ENCODE data around the gene PAIP2B.

PAIP2B gene

DNA sequence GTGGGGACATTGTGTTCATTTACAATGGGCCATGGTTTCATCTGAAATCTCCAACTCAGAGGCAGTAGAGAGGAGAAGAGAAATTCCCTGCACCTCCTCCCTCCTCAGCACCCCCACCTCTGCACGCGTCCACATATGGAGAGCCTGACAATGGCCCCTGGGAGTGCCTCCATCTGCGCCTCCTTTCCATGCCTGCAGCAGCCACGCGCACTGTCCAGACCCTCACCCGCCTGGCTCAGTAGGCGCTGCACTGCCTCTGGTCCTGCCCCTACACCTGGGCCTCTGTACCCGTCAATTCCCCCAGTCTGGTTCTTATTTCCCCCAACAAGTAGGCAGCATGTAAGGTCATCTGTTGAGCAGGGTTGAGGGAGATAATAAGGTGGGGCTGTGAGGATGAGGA lies 72.6 kb downstream of the PAIP2B start:
- Histone ChIP-seq H3K4me3 (no peak overlapping the region), H3K9ac (ENCODE audit: insufficient read length) (no peak overlapping the region), H3K36me3 (ENCODE audit: insufficient read depth, low read length) (peaks cover 15% of the 10 kb centered on the region), H3K9me3 (ENCODE audit: low read depth, low read length) (no peaks in the 10 kb centered on the region), H3K27ac (no peak overlapping the region)
- TF ChIP-seq FOXP2 (optimal IDR thresholded peaks at IDR 0.05; ENCODE audit: control extremely low read depth, extremely low read length, insufficient read depth) (no peak), EZH2 (IDR thresholded peaks at IDR 0.05) (no peak)
- no peak for DNase-seq (ENCODE audit: low read depth, low spot score)

GRCh38 chr2:71153585-71154224 lies 73.2 kb downstream of the PAIP2B start:
- DNase-seq (ENCODE audit: low read depth, low spot score) = no peak

DNA sequence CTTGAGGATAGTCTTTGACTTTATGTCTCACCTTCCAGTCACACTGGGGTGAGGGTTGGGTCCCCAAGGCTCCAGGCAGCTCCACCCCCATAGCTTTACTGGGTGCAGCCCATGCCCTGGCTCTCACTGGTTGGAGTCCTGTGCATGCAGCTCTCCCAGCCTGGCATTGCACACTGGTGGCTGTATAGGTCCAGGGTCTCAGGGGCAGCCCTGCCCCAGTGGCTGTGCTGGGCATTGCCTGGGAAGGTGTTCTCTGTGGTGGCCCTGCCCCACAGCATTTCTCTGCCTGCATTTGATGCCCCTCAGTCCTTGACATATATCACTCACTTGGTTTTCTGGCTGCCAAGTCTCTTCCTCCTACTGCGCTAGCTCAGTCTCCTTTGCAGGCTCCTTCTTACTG lies 75.3 kb downstream of the PAIP2B start:
- DNase-seq (ENCODE audit: low read depth, low spot score) = no peak
- no peak for TF ChIP-seq EZH2 (IDR thresholded peaks at IDR 0.05)
- TF ChIP-seq POLR2AphosphoS5 (IDR thresholded peaks at IDR 0.05; ENCODE audit: borderline replicate concordance, low read depth, low read length) = no peak
- no peak for TF ChIP-seq FOXP2 (optimal IDR thresholded peaks at IDR 0.05; ENCODE audit: control extremely low read depth, extremely low read length, insufficient read depth)
- H3K9ac ChIP-seq (ENCODE audit: insufficient read length) = no peak overlapping the region
- no peak overlapping the region for H3K27ac ChIP-seq
- H3K9me3 ChIP-seq (ENCODE audit: low read depth, low read length) = no peaks in the 10 kb centered on the region
- H3K4me3 ChIP-seq = no peak overlapping the region
- H3K36me3 ChIP-seq (ENCODE audit: insufficient read depth, low read length) = peaks cover 36% of the 10 kb centered on the region

More at GRCh38 chr2:71153585-71154224, 73.2 kb downstream of the PAIP2B start:
- Histone ChIP-seq H3K36me3 (ENCODE audit: insufficient read depth, low read length) (peaks cover 21% of the 10 kb centered on the region), H3K4me3 (no peak overlapping the region), H3K9me3 (ENCODE audit: low read depth, low read length) (no peaks in the 10 kb centered on the region), H3K9ac (ENCODE audit: insufficient read length) (no peak overlapping the region), H3K27ac (no peak overlapping the region)
- TF ChIP-seq EZH2 (IDR thresholded peaks at IDR 0.05) = no peak
- no peak for TF ChIP-seq POLR2AphosphoS5 (IDR thresholded peaks at IDR 0.05; ENCODE audit: borderline replicate concordance, low read depth, low read length)
- no peak for TF ChIP-seq FOXP2 (optimal IDR thresholded peaks at IDR 0.05; ENCODE audit: control extremely low read depth, extremely low read length, insufficient read depth)

GRCh38 chr2:71150082-71150816 lies 76.7 kb downstream of the PAIP2B start:
- peaks cover 49% of the 10 kb centered on the region for H3K36me3 ChIP-seq (ENCODE audit: insufficient read depth, low read length)
- no peak for DNase-seq (ENCODE audit: low read depth, low spot score)
- no peaks in the 10 kb centered on the region for H3K9me3 ChIP-seq (ENCODE audit: low read depth, low read length)
- no peak overlapping the region for H3K9ac ChIP-seq (ENCODE audit: insufficient read length)
- TF ChIP-seq EZH2 (IDR thresholded peaks at IDR 0.05) (no peak), POLR2AphosphoS5 (IDR thresholded peaks at IDR 0.05; ENCODE audit: borderline replicate concordance, low read depth, low read length) (no peak), FOXP2 (optimal IDR thresholded peaks at IDR 0.05; ENCODE audit: control extremely low read depth, extremely low read length, insufficient read depth) (no peak)
- no peak overlapping the region for H3K4me3 ChIP-seq
- no peak overlapping the region for H3K27ac ChIP-seq

DNA sequence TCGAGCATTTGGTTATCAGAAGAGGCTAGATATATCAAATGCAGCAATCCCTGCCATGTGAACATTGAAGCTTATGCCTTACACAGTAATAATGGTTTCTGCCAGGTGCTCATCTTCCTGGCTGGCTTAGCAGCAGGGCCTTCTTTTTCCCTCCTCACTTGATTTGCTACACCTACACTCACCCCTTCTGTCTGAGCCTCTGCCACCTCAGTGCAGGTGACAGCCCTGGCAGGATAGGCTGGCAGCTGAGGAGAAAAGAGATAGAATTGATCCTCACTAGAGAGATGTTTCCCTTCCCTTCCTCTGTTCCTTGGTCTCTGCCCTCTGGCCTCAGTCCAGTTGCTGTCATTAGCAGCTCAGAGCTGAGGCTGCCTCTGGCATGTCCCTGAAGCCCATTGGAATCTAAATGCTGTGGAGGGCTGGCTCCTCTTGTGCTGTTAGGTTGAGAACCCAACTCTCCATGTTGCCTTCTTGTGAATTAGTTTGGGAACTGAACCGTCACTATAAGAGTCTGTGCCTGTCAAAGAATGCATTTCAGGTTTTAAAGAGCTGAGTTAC lies 78.3 kb downstream of the PAIP2B start:
- DNase-seq (ENCODE audit: low read depth, low spot score) = no peak
- Histone ChIP-seq H3K9ac (ENCODE audit: insufficient read length) (no peak overlapping the region), H3K9me3 (ENCODE audit: low read depth, low read length) (no peaks in the 10 kb centered on the region), H3K36me3 (ENCODE audit: insufficient read depth, low read length) (peaks cover 66% of the 10 kb centered on the region), H3K4me3 (no peak overlapping the region), H3K27ac (no peak overlapping the region)
- TF ChIP-seq FOXP2 (optimal IDR thresholded peaks at IDR 0.05; ENCODE audit: control extremely low read depth, extremely low read length, insufficient read depth) = no peak
- TF ChIP-seq POLR2AphosphoS5 (IDR thresholded peaks at IDR 0.05; ENCODE audit: borderline replicate concordance, low read depth, low read length) = no peak
- no peak for TF ChIP-seq EZH2 (IDR thresholded peaks at IDR 0.05)

GRCh38 chr2:71143782-71144181 lies 83.1 kb downstream of the PAIP2B start:
- no peak overlapping the region for H3K9ac ChIP-seq (ENCODE audit: insufficient read length)
- no peak for TF ChIP-seq EZH2 (IDR thresholded peaks at IDR 0.05)
- TF ChIP-seq POLR2AphosphoS5 (IDR thresholded peaks at IDR 0.05; ENCODE audit: borderline replicate concordance, low read depth, low read length) = no peak
- no peak for TF ChIP-seq FOXP2 (optimal IDR thresholded peaks at IDR 0.05; ENCODE audit: control extremely low read depth, extremely low read length, insufficient read depth)
- no peak overlapping the region for H3K4me3 ChIP-seq
- H3K36me3 ChIP-seq (ENCODE audit: insufficient read depth, low read length) = peaks cover 91% of the 10 kb centered on the region
- no peak overlapping the region for H3K27ac ChIP-seq
- H3K9me3 ChIP-seq (ENCODE audit: low read depth, low read length) = no peaks in the 10 kb centered on the region
- DNase-seq (ENCODE audit: low read depth, low spot score) = no peak

DNA sequence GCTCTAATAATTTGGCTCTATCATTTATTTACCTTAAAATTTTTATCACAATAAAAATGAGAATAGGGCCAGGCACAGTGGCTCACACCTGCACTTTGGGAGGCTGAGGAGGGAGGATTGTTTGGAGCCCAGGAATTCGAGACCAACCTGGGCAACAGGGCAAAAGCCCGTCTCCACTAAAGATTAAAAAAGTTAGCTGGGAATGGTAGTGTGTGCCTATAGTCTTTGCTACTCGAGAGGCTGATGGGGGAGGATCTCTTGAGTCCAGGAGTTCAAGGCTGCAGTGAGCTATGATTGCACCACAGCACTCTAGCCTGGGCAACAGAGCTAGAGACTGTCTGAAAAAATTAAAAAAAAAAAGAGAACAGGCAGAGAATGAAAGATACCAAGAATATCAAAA lies 90.7 kb downstream of the PAIP2B start:
- Histone ChIP-seq H3K9me3 (ENCODE audit: low read depth, low read length) (no peaks in the 10 kb centered on the region), H3K27ac (no peak overlapping the region), H3K36me3 (ENCODE audit: insufficient read depth, low read length) (peaks cover 82% of the 10 kb centered on the region), H3K9ac (ENCODE audit: insufficient read length) (no peak overlapping the region), H3K4me3 (no peak overlapping the region)
- no peak for TF ChIP-seq EZH2 (IDR thresholded peaks at IDR 0.05)
- no peak for TF ChIP-seq POLR2AphosphoS5 (IDR thresholded peaks at IDR 0.05; ENCODE audit: borderline replicate concordance, low read depth, low read length)
- no peak for TF ChIP-seq FOXP2 (optimal IDR thresholded peaks at IDR 0.05; ENCODE audit: control extremely low read depth, extremely low read length, insufficient read depth)
- no peak for DNase-seq (ENCODE audit: low read depth, low spot score)

DNA sequence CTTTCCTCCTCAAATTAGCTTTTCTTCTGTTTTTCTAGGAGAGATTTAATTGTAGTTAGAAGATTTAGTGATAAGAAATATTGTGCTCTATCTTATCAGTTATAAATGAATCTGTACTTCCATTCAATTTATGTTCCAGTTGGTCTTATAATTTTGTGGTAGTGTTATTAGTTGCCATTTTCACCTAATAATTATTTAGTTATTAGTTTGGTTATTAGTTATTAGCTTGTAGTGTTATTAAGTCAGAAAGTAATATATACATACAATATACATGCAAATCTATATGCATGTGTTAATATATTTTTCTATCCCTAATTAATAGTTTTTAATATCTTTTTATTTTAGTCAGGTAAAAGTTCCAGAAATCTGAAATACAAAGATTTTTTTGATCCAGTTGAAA lies 93.3 kb downstream of the PAIP2B start:
- Histone ChIP-seq H3K9me3 (ENCODE audit: low read depth, low read length) (no peaks in the 10 kb centered on the region), H3K36me3 (ENCODE audit: insufficient read depth, low read length) (peaks cover 59% of the 10 kb centered on the region), H3K27ac (no peak overlapping the region), H3K9ac (ENCODE audit: insufficient read length) (no peak overlapping the region), H3K4me3 (no peak overlapping the region)
- no peak for TF ChIP-seq POLR2AphosphoS5 (IDR thresholded peaks at IDR 0.05; ENCODE audit: borderline replicate concordance, low read depth, low read length)
- no peak for TF ChIP-seq EZH2 (IDR thresholded peaks at IDR 0.05)
- no peak for TF ChIP-seq FOXP2 (optimal IDR thresholded peaks at IDR 0.05; ENCODE audit: control extremely low read depth, extremely low read length, insufficient read depth)
- DNase-seq (ENCODE audit: low read depth, low spot score) = no peak

Data from SK-N-MC (cell line).